ENCODE data around the gene DDX4.
"Not testable (repeated sequence)": the region's sequence is repeated elsewhere in the genome, so short reads cannot be mapped to it uniquely, and the experiment has no call there.

DDX4 gene

DNA sequence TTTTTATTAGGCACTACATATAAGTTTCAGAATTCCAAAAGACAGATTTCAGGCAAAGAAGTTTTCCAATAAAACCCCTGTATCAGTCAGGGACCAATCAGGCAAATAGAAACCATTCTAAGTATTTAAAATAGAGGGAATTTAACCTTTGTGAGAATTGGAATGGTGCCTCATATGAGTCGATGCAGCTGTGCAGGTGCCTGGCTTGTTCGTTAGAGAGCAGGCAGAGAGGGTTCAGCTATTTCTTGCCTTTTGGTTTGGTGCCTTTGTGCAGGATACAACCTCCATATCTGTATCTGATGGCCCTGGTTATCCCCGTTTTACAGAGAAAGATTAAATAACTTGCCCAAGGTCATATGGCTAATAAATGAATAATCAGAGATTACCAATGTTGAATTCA lies 6.0 kb upstream of the DDX4 start:
- no peak for DNase-seq

DNA sequence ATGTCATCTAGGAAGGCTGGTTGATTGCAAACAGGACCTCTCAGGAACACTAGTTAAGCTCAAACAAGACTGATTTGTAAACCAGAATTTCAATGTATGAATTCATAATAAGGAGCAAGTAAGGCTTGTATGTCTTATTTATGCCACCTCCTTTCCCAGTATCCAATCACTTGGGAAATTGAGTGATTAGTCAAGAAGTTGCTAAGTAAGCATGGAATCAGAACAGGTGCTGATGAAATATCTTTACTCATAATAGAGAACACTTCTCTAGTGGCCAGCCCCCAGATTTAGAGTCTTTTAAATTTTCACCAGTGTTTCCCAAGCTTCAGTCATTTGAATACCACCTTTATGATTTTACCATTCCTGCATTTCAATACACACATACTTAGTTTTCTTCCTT lies 5.3 kb upstream of the DDX4 start:
- DNase-seq: no peak

DNA sequence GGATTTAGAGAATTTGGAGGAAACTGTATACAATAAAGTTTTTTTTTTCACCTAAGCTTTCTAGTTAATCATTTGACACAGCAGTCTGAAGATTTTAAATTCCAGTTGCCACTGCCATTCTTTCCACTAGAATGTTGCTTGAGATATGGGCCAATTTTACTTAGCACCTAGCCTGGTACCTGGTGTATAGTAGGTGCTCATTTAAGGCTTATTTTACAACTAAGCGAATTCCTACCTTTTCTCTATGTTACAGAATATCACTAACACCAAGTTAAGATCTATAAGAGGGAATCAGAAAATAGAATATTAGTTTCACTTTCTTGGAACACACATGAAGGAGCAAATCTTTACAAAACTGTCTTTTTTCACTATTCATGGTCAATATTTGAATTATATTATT lies 3.2 kb upstream of the DDX4 start:
- no peak for DNase-seq

DNA sequence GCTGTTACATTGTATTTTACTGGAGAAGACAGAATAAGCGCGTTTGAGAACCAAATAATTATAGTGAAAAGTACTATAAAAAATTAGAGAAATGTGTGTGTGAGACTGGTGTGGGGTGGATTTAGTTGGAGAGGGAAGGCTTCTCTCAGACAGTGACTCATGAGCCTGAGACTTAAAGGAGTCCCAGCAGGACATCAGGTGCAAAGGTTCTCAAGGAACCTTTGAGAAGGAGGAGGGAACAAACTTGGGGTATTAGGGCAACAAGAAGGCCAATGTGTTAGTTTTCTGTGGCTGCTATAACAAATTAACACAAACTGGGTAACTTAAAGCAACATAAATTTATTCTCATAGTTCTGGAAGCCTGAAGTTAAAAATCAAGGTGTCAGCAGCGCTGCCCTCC lies 4.9 kb downstream of the DDX4 start:
- no peak for DNase-seq

DNA sequence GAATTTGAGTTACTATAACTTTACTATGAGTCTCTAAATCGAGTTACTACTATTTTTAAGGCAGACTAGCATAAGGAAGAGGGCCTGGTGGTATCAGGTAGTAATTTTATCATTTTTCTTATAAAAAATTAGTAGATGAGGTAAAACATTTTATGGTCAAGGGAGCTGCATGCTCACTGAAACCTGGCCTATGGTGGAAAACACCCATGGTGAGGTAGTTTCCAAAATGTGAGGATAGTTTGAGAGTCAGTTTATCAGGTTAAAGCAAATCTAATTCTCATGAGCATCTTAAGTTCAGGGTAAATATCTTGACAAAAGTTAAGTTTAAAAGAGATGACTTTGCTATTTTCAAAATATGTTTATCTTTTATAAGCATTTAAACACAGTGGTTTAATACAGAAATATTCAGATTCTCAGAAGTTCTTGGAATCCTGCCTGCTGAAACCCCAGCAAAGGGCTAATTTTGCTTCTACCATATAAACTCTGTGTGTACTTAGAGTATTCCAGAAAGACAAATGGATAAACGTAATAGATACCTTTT lies 10.0 kb downstream of the DDX4 start:
- DNase-seq: no peak

DNA sequence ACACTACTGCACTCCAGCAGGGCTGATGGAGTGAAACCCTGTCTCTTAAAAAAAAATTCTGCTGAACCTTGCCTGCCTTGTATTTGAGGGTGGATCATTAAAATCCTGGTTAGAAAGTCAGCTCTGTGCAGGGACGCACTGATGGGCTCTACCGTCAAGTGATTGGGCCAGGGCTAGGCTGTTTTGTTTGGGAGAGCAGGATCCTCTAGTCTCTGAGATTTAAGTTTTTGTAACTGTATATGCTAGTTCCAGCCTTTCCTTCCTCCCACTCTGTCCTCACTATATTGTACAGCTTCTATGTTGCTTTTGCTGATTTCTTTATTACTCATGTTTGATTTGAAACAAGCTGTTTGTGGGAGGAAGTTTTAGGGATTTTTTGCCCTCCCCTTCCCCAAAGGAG lies 11.5 kb downstream of the DDX4 start:
- no peak for DNase-seq

DNA sequence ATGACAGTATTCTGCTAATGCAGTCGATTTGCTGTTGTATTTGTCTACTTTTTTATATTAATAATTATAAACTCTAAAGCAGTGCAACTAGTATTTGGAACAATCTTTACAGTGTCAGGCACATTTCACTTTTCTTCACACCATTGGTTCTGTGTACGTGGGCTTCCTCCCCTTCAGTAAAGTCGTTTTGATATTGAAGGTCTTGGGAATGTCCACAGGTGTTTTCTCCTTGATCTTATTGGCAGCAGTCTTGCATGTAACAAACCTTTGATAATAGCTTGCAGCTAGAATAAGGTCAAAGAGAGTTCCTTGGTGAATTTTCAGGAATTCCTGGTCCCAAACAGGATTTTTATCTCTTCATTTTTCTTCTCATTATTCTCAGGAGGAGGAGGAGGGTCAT lies 12.2 kb downstream of the DDX4 start:
- no peak for DNase-seq

DNA sequence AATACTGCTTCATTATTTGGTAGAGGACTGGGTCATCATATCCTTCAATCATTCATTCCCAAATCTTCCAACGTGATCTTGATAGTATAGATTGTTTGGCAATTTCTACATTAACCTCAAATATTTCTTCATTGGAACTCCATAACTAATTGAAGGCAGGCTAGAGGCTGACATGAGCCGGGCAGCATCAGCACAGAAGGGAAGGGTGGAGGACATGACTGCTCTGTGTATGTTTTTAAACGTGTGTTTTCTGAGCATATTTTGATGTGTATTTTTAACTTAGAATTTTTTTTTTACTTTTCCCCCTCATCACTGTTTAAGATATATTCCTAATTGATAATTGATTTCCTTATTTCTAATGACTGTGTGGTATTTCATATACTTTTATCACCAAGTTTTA lies 12.6 kb downstream of the DDX4 start:
- DNase-seq: no peak

DNA sequence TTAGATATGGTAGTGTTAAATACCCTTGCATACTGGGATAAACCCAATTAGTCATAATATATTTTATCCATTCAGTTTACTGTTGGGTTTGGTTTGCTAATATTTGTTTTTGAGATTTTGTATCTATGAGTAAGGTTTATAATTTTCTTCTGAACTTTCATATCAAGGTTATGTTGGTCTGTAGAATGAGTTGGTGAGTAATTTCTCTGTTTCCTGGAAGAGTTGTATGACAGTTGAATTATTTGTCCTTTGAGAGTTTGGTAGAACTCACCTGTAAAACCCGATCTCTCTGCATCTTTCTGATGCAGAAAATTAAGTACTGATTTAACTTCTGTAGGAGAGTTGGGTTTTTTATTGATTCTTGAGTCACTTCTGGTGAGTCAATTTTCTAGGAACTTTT lies 20.4 kb downstream of the DDX4 start:
- no peak for DNase-seq

DNA sequence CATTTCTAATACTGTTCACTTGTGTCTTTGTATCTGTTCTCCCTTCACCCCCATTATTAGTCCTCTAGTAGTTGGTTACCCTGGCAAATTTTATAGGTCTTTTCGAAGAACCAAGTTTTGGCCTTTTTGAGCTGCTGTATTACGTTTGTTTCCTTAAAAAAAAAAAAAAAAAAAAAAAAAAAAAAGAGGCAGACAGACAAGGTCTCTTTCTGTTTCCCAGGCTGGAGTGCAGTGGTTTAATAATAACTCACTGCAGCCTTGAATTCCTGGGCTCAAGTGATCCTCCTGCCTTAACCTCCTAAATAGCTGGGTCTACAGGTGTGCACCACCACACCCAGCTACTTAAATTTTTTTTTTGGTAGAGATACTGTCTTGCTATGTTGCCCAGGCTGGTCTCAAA lies 20.9 kb downstream of the DDX4 start:
- DNase-seq: no peak

DNA sequence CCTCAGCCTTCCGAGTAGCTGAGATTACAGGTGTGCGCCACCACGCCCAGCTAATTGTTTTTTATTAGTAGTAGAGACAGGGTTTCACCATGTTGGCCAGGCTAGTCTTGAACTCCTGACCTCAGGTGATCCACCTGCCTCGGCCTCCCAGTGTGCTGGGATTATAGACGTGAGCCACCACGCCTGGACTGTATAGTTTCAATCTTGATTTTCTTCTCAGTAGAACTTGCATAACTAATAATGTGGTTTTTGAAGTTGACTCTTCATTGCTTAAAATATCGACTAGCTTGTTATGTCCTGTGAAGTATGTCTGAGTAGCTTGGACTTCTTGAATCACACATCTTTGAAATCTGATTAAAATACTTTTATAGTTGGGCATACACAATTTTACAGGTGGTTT lies 23.9 kb downstream of the DDX4 start:
- not testable (repeated sequence) for DNase-seq

DNA sequence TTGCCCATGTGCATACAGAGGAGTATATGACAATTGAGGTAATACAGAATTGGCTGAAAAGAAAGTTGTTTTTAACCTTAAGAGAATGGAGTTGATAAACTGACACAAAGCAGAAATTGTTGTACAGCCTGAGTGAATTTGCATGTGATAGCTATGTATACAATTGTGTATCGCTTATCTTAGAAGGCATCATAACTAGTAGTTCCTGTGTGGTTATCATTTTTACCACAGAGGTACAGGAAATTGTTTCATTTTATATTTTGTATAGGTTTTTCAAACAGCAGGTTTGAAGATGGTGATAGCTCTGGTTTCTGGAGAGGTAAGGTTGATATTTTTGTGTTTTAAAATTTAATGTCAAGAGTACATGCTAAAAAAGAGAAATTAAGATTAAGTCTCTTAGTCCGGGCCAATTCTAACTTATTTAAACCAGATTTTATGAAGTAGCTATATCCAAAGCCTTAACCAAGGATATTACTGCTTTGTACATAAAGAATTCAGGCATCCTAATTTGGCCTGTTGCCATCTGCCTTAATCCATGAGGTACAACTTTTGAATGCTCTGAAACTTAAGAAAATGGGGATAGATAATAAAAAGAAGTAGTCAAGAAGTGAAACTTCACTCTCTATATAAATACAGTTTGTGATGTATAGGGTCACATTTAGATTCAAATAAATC lies 26.0 kb downstream of the DDX4 start:
- DNase-seq: no peak

DNA sequence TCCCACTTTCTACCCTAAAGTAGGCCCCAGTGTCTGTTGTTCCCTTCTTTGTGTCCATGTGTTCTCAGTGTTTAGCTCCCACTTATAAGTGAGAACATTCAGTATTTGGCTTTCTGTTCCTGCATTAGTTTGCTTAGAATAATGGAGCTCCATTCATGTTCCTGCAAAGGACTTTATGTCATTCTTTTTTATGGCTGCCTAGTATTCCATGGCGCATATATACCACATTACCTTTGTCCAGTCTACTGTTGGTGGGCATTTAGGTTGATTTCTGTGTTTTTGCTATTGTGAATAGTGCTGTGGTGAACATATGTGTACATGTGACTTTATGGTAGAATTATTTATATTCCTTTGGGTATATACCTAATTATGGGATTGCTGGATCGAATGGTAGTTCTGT lies 30.4 kb downstream of the DDX4 start:
- DNase-seq: no peak

DNA sequence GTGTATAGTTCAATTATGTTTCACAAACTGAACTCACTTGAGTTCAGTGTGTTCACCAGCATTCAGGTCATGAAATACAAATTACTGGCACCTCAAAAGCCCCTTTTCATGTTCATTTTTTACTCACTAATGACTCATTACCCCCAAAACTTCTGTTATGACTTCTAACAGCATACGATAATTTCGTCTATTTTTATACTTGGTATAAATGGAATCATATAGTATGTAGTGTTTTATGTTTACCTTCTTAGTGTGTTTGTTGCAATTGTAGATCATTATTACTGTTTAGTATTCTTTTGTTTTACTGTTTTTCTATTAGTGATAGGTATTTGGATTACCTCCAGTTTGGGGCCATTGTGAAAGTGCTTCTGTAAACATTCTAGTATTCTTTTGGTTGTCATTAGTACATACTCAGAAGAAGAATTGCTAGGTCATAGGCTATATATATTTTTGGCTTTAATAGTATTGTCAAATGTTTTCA lies 33.4 kb downstream of the DDX4 start:
- no peak for DNase-seq

DNA sequence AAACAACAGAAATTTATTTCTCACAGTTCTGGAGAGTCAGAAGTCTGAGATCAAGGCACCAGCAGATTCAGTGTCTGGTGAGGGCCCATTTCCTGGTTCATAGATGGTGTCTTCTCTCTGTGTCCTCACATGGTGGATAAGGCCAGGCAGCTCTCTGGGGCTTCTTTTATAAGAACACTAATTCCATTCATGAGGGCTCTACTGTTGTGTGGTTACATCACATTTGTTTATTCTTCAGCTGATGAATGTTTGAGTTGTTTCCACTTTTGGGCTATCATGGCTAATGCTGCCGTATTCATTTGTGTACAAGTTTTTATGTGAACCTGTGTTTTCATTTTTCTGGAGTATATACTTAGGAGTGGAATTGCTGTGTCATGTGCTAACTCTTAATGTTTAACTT lies 35.2 kb downstream of the DDX4 start:
- no peak for DNase-seq

DNA sequence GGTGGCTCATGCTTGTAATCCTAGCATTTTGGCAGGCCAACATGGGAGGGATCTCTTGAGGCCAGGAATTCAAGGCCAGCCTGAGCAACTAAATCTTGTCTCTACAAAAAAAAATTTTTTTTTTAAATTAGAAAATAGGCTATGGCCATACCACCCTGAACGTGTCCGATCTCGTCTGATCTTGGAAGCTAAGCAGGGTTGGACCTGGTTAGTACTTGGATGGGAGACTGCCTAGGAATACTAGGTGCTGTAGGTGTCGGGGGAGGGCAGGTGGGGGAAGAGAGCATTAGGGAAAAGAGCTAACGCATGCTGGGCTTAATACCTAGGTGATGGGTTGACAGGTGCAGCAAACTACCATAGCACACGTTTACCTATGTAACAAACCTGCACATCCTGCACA lies 39.5 kb downstream of the DDX4 start:
- DNase-seq: no peak

DNA sequence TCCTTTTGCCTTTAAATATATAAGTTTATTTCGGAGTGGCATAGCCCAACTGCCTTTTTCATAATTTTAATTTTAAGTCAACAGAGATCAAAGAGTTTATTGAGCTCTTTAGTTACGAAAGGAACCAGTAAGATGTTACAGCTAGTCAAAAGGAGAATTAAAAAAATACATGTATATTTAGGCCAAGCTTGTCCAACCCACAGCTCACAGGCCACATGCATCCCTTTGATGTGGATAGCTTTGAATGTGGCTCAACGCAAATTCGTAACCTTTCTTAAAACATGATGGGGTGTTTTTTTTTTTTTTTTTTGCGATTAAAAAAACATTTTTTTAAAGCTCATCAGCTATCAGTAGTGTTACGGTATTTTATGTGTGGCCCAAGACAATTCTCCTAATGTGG lies 63.1 kb downstream of the DDX4 start:
- DNase-seq: no peak

DNA sequence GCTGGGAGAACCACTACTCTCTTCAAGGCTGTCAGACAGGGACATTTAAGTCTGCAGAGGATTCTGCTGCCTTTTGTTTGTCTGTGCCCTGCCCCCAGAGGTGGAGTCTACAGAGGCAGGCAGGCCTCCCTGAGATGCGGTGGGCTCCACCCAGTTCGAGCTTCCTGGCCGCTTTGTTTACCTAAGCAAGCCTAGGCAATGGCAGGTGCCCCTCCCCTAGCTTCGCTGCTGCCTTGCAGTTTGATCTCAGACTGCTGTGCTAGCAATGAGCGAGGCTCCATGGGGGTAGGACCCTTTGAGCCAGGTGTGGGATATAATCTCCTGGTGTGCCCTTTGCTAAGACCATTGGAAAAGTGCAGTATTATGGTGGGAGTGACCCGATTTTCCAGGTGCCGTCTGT lies 71.0 kb downstream of the DDX4 start:
- DNase-seq: not testable (repeated sequence)

DNA sequence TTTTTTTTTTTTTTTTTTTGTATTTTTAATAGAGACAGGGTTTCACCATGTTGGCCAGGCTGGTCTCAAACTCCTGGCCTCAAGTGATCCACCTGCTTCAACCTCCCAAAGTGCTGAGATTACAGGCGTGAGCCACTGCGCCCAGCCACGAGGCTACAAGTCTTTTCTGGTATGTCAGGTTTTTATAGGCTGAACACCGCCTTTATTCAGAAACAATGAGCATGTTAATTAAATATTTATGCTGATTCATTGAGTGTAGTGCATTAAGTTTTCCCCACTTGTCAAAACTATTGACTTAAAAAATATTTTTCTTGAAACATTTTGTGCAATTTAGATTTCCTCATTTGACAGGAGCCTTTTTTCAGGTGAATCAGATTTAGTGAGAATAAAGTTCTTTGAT lies 78.1 kb downstream of the DDX4 start:
- not testable (repeated sequence) for DNase-seq

DNA sequence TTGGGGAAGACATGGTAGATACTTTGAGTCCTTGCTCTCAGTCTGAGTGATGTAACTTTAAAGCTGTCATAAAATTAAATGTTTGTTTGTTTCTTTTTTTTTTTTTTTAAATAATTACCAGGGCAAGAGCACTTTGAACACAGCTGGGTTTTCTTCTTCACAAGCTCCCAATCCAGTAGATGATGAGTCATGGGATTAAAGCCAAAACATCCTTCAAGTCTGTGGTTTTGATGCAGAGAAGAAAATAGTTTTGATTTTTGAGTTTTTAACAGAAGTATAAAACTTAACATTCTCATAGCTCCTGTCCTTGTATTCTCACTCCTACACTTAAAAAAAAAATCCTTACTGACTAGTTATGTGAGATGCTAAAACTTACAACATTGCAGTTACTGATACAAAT lies 78.5 kb downstream of the DDX4 start:
- DNase-seq: no peak

DNA sequence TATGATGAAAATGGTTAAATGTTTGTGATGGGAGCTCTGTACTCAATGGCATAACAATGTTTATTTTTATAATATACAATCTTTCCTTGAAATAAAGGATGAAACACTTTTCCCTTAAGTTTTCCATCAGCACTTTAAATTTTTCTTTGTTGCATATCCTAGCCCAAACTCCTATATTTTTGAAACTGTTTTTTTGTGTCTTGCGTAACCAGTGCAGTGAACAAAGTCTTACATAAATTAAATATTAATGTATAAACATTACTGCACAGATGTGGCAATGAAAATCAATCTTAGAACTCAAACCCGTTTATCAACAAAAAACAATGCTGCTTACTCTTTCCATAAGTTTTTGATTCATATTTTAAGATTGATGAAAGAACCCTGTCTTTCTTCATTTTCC lies 79.2 kb downstream of the DDX4 start:
- DNase-seq: no peak

DNA sequence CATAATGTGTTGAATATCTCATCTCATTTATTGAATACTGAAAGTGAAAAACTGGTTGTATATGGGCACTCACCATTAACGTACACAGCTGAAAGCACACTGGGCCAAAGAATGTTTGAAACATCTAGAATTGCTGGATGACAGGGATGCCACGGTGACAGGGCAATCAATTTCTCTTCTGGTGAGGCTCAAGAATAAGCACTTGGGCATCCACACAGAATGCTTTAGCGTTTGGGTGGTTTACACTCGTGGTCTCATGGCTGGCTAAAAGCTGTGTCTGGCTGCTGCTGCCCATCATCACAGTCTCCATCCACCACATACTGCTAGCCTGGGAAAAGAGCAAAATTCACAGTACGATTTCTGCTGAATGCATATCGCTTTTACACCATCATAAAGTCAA lies 82.6 kb downstream of the DDX4 start:
- no peak for DNase-seq

DNA sequence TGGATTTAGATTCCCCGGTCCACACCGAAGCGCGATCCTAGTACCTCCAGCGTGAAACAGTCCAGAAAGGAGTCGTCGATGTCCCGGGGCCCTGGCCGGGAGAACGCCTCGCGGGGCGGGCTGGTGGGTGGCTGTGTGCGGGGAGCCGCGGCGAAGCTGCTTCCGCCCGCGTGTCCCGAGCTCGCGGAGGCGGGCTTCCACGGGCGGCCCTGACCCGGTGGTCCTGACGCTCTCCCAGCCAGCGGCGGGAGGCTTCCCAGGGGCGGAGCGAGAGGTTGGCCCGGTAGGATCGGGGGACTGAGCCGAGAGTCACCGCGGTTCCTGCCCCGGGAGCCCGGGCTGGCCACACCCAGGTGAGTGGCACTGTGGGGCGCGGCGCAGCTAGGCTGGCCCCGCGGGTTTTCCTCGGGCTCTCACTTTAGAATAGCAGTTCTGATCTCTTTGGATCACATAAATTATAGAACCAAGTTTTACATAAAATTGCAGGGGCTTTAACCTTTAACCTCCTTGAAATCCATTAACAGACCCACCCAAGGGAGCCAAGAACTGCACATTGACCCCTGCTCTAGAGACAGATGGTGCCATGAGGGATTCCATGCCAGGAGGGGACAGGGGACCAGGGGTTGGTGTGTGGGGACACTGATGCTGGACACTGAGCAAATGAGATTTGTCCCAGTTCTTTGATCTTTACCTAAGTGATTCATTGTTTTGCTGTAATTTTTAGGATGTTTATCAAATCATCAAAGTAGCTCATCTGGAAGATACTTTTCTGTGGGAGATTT lies 84.1 kb downstream of the DDX4 start:
- no peak for DNase-seq

DNA sequence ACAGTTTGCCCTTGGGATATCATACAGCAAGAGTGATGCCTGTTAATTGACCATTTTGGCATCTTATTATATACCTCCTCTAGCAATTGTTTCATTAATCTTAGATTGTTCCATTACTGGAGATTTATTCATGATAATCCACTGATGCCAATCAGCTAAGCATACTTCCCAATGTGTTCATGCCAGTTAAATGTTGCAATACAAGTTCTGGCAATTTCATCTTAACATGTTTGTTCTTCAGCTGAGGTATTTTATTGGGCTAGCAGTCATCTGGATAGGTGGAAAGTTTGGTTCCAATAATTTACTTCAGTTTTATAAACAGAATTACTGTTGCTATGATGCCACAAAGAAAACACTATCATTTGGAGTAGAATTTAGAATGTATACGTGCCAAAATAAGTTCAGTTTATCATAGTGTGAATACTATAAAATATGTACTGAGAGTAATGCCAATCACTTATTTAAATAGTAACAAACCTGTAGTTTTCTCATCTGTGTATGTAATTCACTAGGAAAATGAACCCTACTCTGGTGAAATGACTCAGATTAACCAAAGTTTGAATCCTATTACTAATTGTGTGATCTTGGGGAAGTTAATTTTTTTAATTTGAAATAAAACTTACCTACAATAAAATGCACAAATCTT lies 85.4 kb downstream of the DDX4 start:
- DNase-seq: no peak

Measured in activated CD4-positive, alpha-beta T cell treated with anti-CD3 and anti-CD28 coated beads for 4 hours (primary cell).